DND-41 (cell line): ENCODE results near the gene TUBB2A.
"Not testable (repeated sequence)": the region's sequence is repeated elsewhere in the genome, so short reads cannot be mapped to it uniquely, and the experiment has no call there.

Source experiments
- ATAC-seq: fragments of 200-7000 bp; cut with Tn5 transposase; 3 replicates; pipeline ENCODE4 v1.9.1; 2021; ENCODE audit warnings: low read depth; ENCODE audit not compliant: insufficient read depth
- DNase-seq: peaks from one replicate; pipeline ENCODE4 v3.0.0-alpha.2; 2020
- H2AFZ ChIP-seq: 2 replicates; pipeline ENCODE4 v1.6.0; 2012; ENCODE audit warnings: low read depth, low read length
- H3K27ac ChIP-seq: 2 replicates; pipeline ENCODE4 v1.5.1; 2012; ENCODE audit warnings: low read length, inconsistent platforms
- H3K27me3 ChIP-seq: fragments of 200-600 bp; sonication (generic); 2 replicates; pipeline ENCODE4 v1.6.0; 2012; ENCODE audit warnings: low read length, mild to moderate bottlenecking, inconsistent platforms; ENCODE audit not compliant: insufficient read depth, poor library complexity
- H3K36me3 ChIP-seq: 2 replicates; pipeline ENCODE4 v1.5.1; 2012; ENCODE audit warnings: low read length, inconsistent platforms; ENCODE audit not compliant: insufficient read depth
- H3K4me1 ChIP-seq: 2 replicates; pipeline ENCODE4 v1.5.1; 2012; ENCODE audit warnings: mild to moderate bottlenecking, low read length; ENCODE audit not compliant: insufficient read depth
- H3K4me2 ChIP-seq: 2 replicates; pipeline ENCODE4 v1.6.0; 2012; ENCODE audit warnings: mild to moderate bottlenecking, moderate library complexity, low read length, inconsistent platforms; ENCODE audit not compliant: insufficient read depth
- H3K4me3 ChIP-seq, 2 experiments: fragments of 200-600 bp in 1 of 2; shearing (Covaris generic) in 1 of 2; 2 replicates each; pipeline ENCODE4 v1.5.1; 2012 to 2016; ENCODE audit warnings: inconsistent platforms in 2 of 2, low read length in 2 of 2, mild to moderate bottlenecking in 2 of 2, low read depth in 1 of 2, moderate library complexity in 1 of 2
- H3K79me2 ChIP-seq: 2 replicates; pipeline ENCODE4 v1.6.0; 2012; ENCODE audit warnings: low read length, inconsistent platforms; ENCODE audit not compliant: insufficient read depth
- H3K9ac ChIP-seq: 2 replicates; pipeline ENCODE4 v1.6.0; 2012; ENCODE audit warnings: low read depth, mild to moderate bottlenecking, inconsistent platforms, low read length, moderate library complexity
- H3K9me3 ChIP-seq: 2 replicates; pipeline ENCODE4 v1.5.1; 2012; ENCODE audit warnings: low read length, moderate library complexity, mild to moderate bottlenecking, inconsistent platforms; ENCODE audit not compliant: insufficient read depth, severe bottlenecking
- H4K20me1 ChIP-seq: 2 replicates; pipeline ENCODE4 v1.6.0; 2012; ENCODE audit warnings: low read length; ENCODE audit not compliant: insufficient read depth
- CTCF ChIP-seq: IDR thresholded peaks from 2 replicates; pipeline ENCODE4 v1.5.1; 2012; ENCODE audit warnings: borderline replicate concordance, low read length, moderate library complexity, mild to moderate bottlenecking; ENCODE audit not compliant: poor library complexity, severe bottlenecking; ENCODE audit errors: extremely low read depth
- EZH2 ChIP-seq: IDR thresholded peaks from 3 replicates; pipeline ENCODE4 v1.6.1; 2012; ENCODE audit warnings: borderline replicate concordance, low read depth, mild to moderate bottlenecking, moderate library complexity, low read length, inconsistent platforms; ENCODE audit not compliant: severe bottlenecking

TUBB2A gene

DNA sequence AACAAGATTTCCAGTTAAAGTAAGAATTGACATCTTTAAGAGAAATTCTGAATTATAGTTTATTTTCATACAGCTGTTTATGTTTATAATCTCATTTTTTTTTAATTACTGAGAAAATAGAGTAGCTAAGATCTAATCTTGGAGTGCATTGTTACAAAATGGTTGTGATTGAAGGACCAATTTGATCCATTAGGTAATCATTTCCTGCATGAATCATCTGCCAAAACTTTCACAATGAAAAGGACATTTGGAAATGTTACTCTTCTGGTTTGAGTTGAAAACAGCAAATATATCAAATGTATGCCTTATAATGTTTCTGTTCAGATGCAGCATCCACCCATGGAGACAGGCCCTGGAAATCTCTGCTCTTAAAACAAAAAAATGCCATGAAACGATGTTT, 19.0 kb downstream of the TUBB2A start:
- no peak overlapping the region for H3K27ac ChIP-seq
- H3K4me3 ChIP-seq: no peak overlapping the region
- no peak overlapping the region for H2AFZ ChIP-seq
- H3K4me1 ChIP-seq: no peaks in the 10 kb centered on the region
- no peaks in the 10 kb centered on the region for H3K9me3 ChIP-seq
- DNase-seq (no peak), ATAC-seq (no peak)
- no peaks in the 10 kb centered on the region for H4K20me1 ChIP-seq
- TF ChIP-seq CTCF (no peak), EZH2 (no peak)
- H3K36me3 ChIP-seq: peaks cover 34% of the 10 kb centered on the region
- no peak overlapping the region for H3K9ac ChIP-seq
- H3K27me3 ChIP-seq: no peaks in the 10 kb centered on the region
- no peak overlapping the region for H3K4me2 ChIP-seq
- no peaks in the 10 kb centered on the region for H3K79me2 ChIP-seq

- not testable (repeated sequence) for H3K4me1 ChIP-seq, H3K79me2 ChIP-seq, H3K27ac ChIP-seq, H2AFZ ChIP-seq, H3K9me3 ChIP-seq, ATAC-seq, H3K27me3 ChIP-seq, H3K4me3 ChIP-seq, H4K20me1 ChIP-seq, H3K9ac ChIP-seq, DNase-seq, H3K4me2 ChIP-seq
- peaks cover 34% of the 10 kb centered on the region for H3K36me3 ChIP-seq
Observed at GRCh38 chr6:3137873-3138272, 19.5 kb downstream of the TUBB2A start.

- Histone ChIP-seq H4K20me1 (no peaks in the 10 kb centered on the region), H3K27me3 (no peaks in the 10 kb centered on the region), H3K4me1 (no peaks in the 10 kb centered on the region), H3K79me2 (no peaks in the 10 kb centered on the region), H2AFZ (no peak overlapping the region), H3K27ac (no peak overlapping the region), H3K4me3 (no peak overlapping the region), H3K9me3 (no peaks in the 10 kb centered on the region), H3K36me3 (peaks cover 34% of the 10 kb centered on the region), H3K4me2 (no peak overlapping the region), H3K9ac (no peak overlapping the region)
- TF ChIP-seq EZH2 (no peak), CTCF (no peak)
- ATAC-seq (no peak), DNase-seq (no peak)
Observed at GRCh38 chr6:3137057-3137777, 20.1 kb downstream of the TUBB2A start.

- Histone ChIP-seq H3K9me3 (no peaks in the 10 kb centered on the region), H3K36me3 (peaks cover 34% of the 10 kb centered on the region), H3K79me2 (no peaks in the 10 kb centered on the region), H3K4me1 (no peaks in the 10 kb centered on the region), H3K27me3 (no peaks in the 10 kb centered on the region), H3K4me2 (no peak overlapping the region), H3K27ac (no peak overlapping the region), H2AFZ (no peak overlapping the region), H3K9ac (no peak overlapping the region), H3K4me3 (no peak overlapping the region), H4K20me1 (no peaks in the 10 kb centered on the region)
- no peak for DNase-seq
- ATAC-seq: no peak
- TF ChIP-seq CTCF: no peak
- TF ChIP-seq EZH2: no peak
Observed at GRCh38 chr6:3136292-3137011, 20.9 kb downstream of the TUBB2A start.
